Chondrocyte (in vitro differentiated cells): ENCODE data around the gene ERGIC1. TPM values are rescaled to one million over a fixed set of nuclear protein-coding genes. Genes with fewer than 3 reads are reported as not detected.

Experiments
- DNase-seq: peaks from one replicate; pipeline ENCODE4 v3.0.0; 2021; ENCODE audit warnings: mixed read lengths, low spot score
- H3K27ac Mint-ChIP-seq: one replicate; pipeline ENCODE4 v1.8.0; 2021; ENCODE audit warnings: mild to moderate bottlenecking, moderate library complexity, mixed read lengths; ENCODE audit not compliant: unreplicated experiment
- H3K27me3 Mint-ChIP-seq: 2 replicates; pipeline ENCODE4 v1.8.0; 2021; ENCODE audit warnings: low read depth, mixed read lengths
- H3K36me3 Mint-ChIP-seq: 2 replicates; pipeline ENCODE4 v1.8.0; 2021; ENCODE audit warnings: low read depth, mixed read lengths
- H3K4me1 Mint-ChIP-seq: 2 replicates; pipeline ENCODE4 v1.8.0; 2021; ENCODE audit warnings: low read depth, mild to moderate bottlenecking, mixed read lengths
- H3K4me3 Mint-ChIP-seq: one replicate; pipeline ENCODE4 v1.8.0; 2021; ENCODE audit warnings: mild to moderate bottlenecking, moderate library complexity, mixed read lengths; ENCODE audit not compliant: unreplicated experiment
- H3K9me3 Mint-ChIP-seq: 2 replicates; pipeline ENCODE4 v1.8.0; 2021; ENCODE audit warnings: low read depth, mixed read lengths
- total RNA-seq: library from RNA; stranded (reverse); gene quantifications from 3 replicates; pipeline ENCODE4 v1.2.1, GENCODE V29; 2021
- TF ChIP-seq, protein P1 (sequence below): fragments of 200-600 bp; sonication (generic); IDR thresholded peaks from 2 replicates; pipeline ENCODE4 v1.5.0; 2021; ENCODE audit warnings: antibody characterized with exemption, mild to moderate bottlenecking, moderate library complexity

ERGIC1 gene
- total RNA-seq, 1 donor from 2014 or later = 141 TPM

DNA sequence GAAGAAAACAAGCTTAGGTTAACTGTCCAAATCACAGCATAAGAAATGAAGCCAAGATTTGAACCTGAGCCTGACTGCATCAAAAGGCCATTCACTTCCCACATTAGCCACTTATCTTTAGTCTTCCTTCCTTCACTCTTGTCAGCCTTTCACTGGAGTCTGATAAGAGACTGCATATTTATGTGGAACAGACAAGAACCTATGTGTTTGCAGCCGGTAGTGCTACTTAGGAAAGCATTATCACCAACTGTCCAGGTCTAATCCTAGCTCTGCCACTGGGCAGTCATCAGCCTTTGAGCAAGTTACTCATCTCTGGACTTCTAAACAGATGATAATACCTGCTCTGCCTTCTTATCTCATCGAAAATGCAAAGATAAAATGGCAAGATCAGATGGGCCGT is 137.4 kb downstream of the ERGIC1 start:
- H3K27me3 Mint-ChIP-seq = no peaks in the 10 kb centered on the region
- no peak for DNase-seq
- H3K27ac Mint-ChIP-seq = no peak overlapping the region
- peaks cover 11% of the 10 kb centered on the region for H3K36me3 Mint-ChIP-seq
- no peak overlapping the region for H3K4me3 Mint-ChIP-seq
- TF ChIP-seq, protein P1, sequence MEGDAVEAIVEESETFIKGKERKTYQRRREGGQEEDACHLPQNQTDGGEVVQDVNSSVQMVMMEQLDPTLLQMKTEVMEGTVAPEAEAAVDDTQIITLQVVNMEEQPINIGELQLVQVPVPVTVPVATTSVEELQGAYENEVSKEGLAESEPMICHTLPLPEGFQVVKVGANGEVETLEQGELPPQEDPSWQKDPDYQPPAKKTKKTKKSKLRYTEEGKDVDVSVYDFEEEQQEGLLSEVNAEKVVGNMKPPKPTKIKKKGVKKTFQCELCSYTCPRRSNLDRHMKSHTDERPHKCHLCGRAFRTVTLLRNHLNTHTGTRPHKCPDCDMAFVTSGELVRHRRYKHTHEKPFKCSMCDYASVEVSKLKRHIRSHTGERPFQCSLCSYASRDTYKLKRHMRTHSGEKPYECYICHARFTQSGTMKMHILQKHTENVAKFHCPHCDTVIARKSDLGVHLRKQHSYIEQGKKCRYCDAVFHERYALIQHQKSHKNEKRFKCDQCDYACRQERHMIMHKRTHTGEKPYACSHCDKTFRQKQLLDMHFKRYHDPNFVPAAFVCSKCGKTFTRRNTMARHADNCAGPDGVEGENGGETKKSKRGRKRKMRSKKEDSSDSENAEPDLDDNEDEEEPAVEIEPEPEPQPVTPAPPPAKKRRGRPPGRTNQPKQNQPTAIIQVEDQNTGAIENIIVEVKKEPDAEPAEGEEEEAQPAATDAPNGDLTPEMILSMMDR = no peak
- no peaks in the 10 kb centered on the region for H3K9me3 Mint-ChIP-seq
- peaks cover 4% of the 10 kb centered on the region for H3K4me1 Mint-ChIP-seq

DNA sequence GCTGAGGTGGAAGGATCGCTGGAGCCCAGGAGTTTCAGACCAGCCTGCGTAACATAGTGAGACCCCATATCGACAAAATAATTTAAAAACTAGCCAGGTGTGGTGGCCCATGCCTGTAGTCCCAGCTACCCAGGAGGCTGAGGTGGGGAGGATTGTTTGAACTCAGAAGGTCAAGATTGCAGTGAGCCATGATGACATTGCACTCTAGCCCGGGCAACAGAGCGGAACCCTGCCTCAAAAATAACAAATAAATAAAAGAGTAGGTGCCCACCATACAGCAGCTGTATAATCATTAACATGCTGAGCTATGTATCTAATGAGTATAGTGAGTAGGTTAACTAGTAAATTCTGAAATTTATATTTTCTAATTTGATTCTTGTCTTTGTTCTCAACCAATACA is 138.5 kb downstream of the ERGIC1 start:
- peaks cover 11% of the 10 kb centered on the region for H3K36me3 Mint-ChIP-seq
- peaks cover 4% of the 10 kb centered on the region for H3K4me1 Mint-ChIP-seq
- no peaks in the 10 kb centered on the region for H3K9me3 Mint-ChIP-seq
- no peak overlapping the region for H3K27ac Mint-ChIP-seq
- no peak for DNase-seq
- TF ChIP-seq, protein P1 = no peak
- H3K4me3 Mint-ChIP-seq = no peak overlapping the region
- H3K27me3 Mint-ChIP-seq = no peaks in the 10 kb centered on the region

DNA sequence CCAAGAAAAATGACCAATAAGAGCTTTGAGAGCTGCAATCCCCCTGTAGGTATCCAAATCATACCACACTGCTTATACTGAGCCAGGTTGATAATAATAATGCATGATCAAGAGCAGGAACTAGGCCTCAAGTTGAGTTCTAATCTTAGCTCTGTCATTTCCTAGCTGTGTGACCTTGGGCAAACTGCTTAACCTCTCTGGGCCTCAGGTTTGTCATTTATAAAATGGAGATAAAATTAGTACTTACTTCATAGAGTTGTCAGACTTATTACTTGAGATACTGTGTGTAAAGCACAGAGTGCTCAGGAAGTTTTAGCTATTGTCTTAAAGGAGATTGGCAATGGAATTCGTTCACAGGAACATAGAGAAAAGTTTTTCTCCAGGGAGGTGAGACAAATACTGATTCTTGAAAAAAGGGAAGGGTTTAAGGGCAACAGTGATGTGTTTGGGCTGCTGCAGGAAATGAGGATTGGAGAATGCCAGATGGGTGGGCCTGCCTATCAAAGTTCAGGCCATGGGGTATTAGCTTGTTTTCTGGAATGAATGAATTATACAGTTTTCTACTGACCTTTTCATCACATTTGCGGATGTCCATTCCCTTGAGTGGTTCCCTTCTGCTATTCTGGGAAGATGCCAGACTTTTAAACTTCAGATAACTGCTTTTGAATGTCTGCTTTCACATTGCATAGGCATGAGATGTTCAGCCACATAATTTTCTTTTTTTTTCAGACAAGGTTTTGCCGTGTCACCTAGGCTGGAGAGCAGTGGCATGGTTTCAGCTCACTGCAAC is 139.3 kb downstream of the ERGIC1 start:
- Mint-ChIP-seq H3K4me3 (no peak overlapping the region), H3K4me1 (peaks cover 4% of the 10 kb centered on the region), H3K27ac (peak overlapping the region; percentile 38), H3K36me3 (peaks cover 9% of the 10 kb centered on the region), H3K27me3 (no peaks in the 10 kb centered on the region), H3K9me3 (no peaks in the 10 kb centered on the region)
- no peak for DNase-seq
- TF ChIP-seq, protein P1 = no peak

DNA sequence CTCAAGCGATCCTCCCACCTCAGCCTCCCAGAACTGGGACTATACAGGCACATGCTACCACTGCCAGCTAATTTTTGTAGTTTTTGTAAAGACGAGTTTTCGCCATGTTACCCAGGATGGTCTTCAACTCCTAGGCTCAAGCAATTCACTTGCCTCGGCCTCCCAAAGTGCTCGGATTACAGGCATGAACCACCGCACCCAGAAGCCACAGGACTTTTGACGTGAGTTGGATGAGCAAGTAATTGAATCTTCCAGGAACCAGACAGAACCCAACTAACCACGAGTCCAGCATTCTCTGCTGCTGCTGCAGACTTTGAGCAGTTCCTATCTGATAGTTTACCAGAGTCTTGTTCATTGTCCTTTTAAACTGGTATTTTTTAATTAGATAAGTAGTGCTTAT is 139.9 kb downstream of the ERGIC1 start:
- Mint-ChIP-seq H3K4me3 (no peak overlapping the region), H3K27ac (peak overlapping the region; percentile 38), H3K27me3 (no peaks in the 10 kb centered on the region), H3K4me1 (peaks cover 4% of the 10 kb centered on the region), H3K9me3 (no peaks in the 10 kb centered on the region), H3K36me3 (peaks cover 5% of the 10 kb centered on the region)
- TF ChIP-seq, protein P1 = no peak
- DNase-seq = no peak

DNA sequence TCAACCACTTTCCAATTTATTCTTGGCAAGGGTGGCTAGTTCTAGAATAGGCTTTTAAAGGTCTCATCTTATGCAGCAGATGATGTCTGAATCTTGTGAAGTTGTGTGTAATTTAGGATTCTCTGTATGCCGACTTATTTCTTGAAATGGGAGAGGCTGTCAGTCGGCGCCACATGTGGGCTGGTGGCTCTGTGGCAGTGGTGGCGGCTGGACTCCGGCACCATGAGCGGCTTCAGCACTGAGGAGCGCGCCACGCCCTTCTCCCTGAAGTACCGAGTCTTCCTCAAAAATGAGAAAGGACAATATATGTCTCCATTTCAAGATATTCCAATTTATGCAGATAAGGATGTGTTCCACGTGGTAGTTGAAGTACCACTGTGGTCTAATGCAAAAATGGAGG is 141.2 kb downstream of the ERGIC1 start:
- no peaks in the 10 kb centered on the region for H3K27me3 Mint-ChIP-seq
- no peak for DNase-seq
- TF ChIP-seq, protein P1 = no peak
- H3K36me3 Mint-ChIP-seq = no peaks in the 10 kb centered on the region
- H3K4me3 Mint-ChIP-seq = no peak overlapping the region
- H3K4me1 Mint-ChIP-seq = peaks cover 4% of the 10 kb centered on the region
- H3K9me3 Mint-ChIP-seq = no peaks in the 10 kb centered on the region
- no peak overlapping the region for H3K27ac Mint-ChIP-seq
